HG02610 (cell line): ENCODE measurements around the gene EPHB6.

Experiments used
- ATAC-seq: cut with Tn5 transposase; IDR thresholded peaks from one replicate; pipeline ENCODE4 v1.9.1; 2021; ENCODE audit warnings: mild to moderate bottlenecking, moderate library complexity; ENCODE audit not compliant: unreplicated experiment

Gene EPHB6

GRCh38 chr7:142916508-142916907 lies 61.6 kb downstream of the EPHB6 start:
- ATAC-seq: no peak

DNA sequence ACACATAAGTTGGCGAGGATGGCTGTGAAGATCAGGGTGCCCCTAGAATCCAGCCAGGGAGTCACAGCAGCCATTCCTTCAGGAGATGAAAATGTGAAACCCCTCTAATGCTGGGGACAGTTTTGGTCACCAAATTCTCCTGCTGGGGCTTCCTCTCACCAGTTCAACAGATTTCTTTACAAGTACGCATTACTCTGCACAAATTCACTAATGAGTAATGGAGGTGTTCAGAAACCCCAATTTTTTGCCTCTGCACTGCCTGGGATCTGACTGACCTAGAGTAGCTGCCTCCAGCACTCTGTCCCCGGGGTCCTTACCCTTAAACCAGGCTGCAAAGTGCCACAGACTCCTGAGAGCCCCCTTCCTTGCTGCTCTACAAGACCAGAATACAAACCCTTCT lies 62.6 kb downstream of the EPHB6 start:
- ATAC-seq: no peak

DNA sequence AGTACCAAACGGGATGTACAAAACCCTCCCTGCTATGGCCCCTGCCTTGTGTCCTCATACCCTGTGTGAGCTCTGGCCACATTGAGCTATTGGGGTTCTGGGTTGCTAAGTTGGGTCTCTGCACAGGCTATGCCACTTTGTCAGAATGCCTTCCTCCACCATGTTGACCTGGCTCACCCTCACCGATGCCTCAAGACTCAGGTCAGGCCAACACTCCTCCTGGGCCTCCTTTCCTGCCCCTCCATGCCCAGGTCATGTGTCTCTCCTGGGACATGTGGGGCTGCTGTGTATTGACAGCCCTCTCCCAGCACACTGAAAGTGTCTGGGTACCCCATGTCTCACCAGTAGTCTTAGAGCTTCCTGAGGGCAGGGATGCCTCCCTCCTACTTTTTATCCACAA lies 64.0 kb downstream of the EPHB6 start:
- ATAC-seq: no peak

DNA sequence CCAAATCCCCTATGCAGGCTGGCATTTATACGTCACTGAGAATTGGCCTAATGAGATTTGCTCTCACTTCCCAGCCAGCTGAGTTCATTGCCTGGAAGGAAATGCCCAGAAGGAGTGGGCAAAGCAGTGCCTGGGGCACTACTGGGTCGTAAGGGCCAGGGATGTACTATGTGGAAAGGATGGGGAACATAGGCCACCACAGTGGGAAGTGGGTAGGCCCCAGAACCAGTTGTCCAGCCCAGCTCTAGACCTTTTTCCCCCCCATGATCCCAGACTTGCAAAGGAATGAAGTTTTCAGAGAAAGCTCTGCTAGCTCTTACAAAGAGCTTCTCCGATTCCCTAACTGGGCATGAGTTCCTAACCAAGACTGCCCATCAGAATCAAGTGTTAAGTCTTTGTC lies 64.8 kb downstream of the EPHB6 start:
- ATAC-seq: no peak
